Muscle of leg (tissue), 11 donors: ENCODE results near the gene CEPT1. TPM values are rescaled to one million over a fixed set of nuclear protein-coding genes. Genes with fewer than 3 reads are reported as not detected.

Source experiments
- DNase-seq: peaks from one replicate; pipeline ENCODE4 v3.0.0; 2013
- H3K27ac ChIP-seq: one replicate; pipeline ENCODE4 v1.5.1; 2013; ENCODE audit warnings: mild to moderate bottlenecking, low read length, control low read depth
- H3K27me3 ChIP-seq: one replicate; pipeline ENCODE4 v1.6.1; 2013; ENCODE audit warnings: low read length; ENCODE audit not compliant: control insufficient read depth, insufficient read depth
- H3K36me3 ChIP-seq: one replicate; pipeline ENCODE4 v1.6.1; 2013; ENCODE audit warnings: low read length; ENCODE audit not compliant: control insufficient read depth, insufficient read depth
- H3K4me1 ChIP-seq: one replicate; pipeline ENCODE4 v1.6.1; 2013; ENCODE audit warnings: low read length; ENCODE audit not compliant: control insufficient read depth, insufficient read depth
- H3K4me3 ChIP-seq: one replicate; pipeline ENCODE4 v1.5.1; 2013; ENCODE audit warnings: low read length, control low read depth
- H3K9me3 ChIP-seq: replicated peaks from 2 replicates; pipeline ENCODE4 v1.6.1; 2013; ENCODE audit warnings: low read depth, low read length; ENCODE audit not compliant: control insufficient read depth
- WGBS: methylation state at CpG from one replicate; pipeline ENCODE4 v1.1.5; 2013; ENCODE audit warnings: missing lambda C conversion rate; ENCODE audit not compliant: insufficient coverage; 5-methylcytosine and 5-hydroxymethylcytosine counted together
- polyA plus RNA-seq, 8 donors: library from polyadenylated mRNA; unstranded; fragments of 120-200 nt; gene quantifications; one replicate each; pipeline versions ENCODE4 v1.2.1 to v1.2.3, GENCODE V29; 2013; ENCODE audit warnings: inconsistent platforms in 1 of 8, low replicate concordance in 1 of 8; ENCODE audit not compliant: insufficient read length in 8 of 8, insufficient read depth in 1 of 8
- total RNA-seq: library from RNA; stranded (reverse); fragments of 120-200 nt; gene quantifications from one replicate; pipeline ENCODE4 v1.2.4, GENCODE V29; 2013

Gene CEPT1
- total and polyA plus RNA-seq, 9 donors, result 17.7 to 26.2 (median 24.4) TPM

- no CpG with 5 or more reads among the region's 1 CpG for WGBS
- H3K4me3 ChIP-seq, result no peak overlapping the region
- DNase-seq, result no peak
- H3K36me3 ChIP-seq, result peaks cover 10% of the 10 kb centered on the region
- H3K27ac ChIP-seq, result no peak overlapping the region
- no peaks in the 10 kb centered on the region for H3K4me1 ChIP-seq
- no peaks in the 10 kb centered on the region for H3K9me3 ChIP-seq
- H3K27me3 ChIP-seq, result no peaks in the 10 kb centered on the region
Observed at GRCh38 chr1:111126354-111126753, 13.7 kb upstream of the CEPT1 start.

- Histone ChIP-seq H3K27me3 (no peaks in the 10 kb centered on the region), H3K27ac (no peak overlapping the region), H3K9me3 (no peaks in the 10 kb centered on the region), H3K4me1 (no peaks in the 10 kb centered on the region), H3K4me3 (no peak overlapping the region), H3K36me3 (peaks cover 10% of the 10 kb centered on the region)
- no CpG with 5 or more reads among the region's 3 CpGs for whole genome bisulfite sequencing
- peak; percentile 68 for DNase-seq
Observed at GRCh38 chr1:111127923-111128643, 11.9 kb upstream of the CEPT1 start.

GRCh38 chr1:111129376-111129775 lies 10.6 kb upstream of the CEPT1 start:
- DNase-seq, result no peak
- Histone ChIP-seq H3K27me3 (no peaks in the 10 kb centered on the region), H3K36me3 (peaks cover 10% of the 10 kb centered on the region), H3K9me3 (no peaks in the 10 kb centered on the region), H3K4me1 (no peaks in the 10 kb centered on the region), H3K27ac (no peak overlapping the region), H3K4me3 (no peak overlapping the region)
- WGBS, result no CpG with 5 or more reads among the region's 1 CpG

- Histone ChIP-seq H3K36me3 (peaks cover 8% of the 10 kb centered on the region), H3K4me1 (no peaks in the 10 kb centered on the region)
- 83% methylated on average over 4 of the region's 4 CpGs for WGBS
Observed at GRCh38 chr1:111131693-111132092, 8.3 kb upstream of the CEPT1 start.

GRCh38 chr1:111133866-111134265 lies 6.2 kb upstream of the CEPT1 start:
- WGBS, result no CpG with 5 or more reads among the region's 1 CpG
- Histone ChIP-seq H3K4me3 (no peak overlapping the region), H3K27ac (no peak overlapping the region), H3K27me3 (no peaks in the 10 kb centered on the region), H3K9me3 (no peaks in the 10 kb centered on the region), H3K4me1 (no peaks in the 10 kb centered on the region), H3K36me3 (peaks cover 6% of the 10 kb centered on the region)
- DNase-seq, result peak; percentile 16

More at GRCh38 chr1:111131693-111132092, 8.3 kb upstream of the CEPT1 start:
- Histone ChIP-seq H3K9me3 (no peaks in the 10 kb centered on the region), H3K27me3 (no peaks in the 10 kb centered on the region), H3K4me3 (no peak overlapping the region), H3K27ac (no peak overlapping the region)
- DNase-seq, result no peak

- Histone ChIP-seq H3K27ac (peak overlapping the region; percentile 96), H3K4me3 (peak overlapping the region; percentile 96), H3K4me1 (no peaks in the 10 kb centered on the region), H3K36me3 (peaks cover 3% of the 10 kb centered on the region), H3K9me3 (no peaks in the 10 kb centered on the region), H3K27me3 (no peaks in the 10 kb centered on the region)
- DNase-seq, result peak; percentile 70
- WGBS, result under 1% methylated on average over 22 of the region's 33 CpGs
Observed at GRCh38 chr1:111139324-111139955, 583 bp upstream of the CEPT1 start.

- Histone ChIP-seq H3K27me3 (no peaks in the 10 kb centered on the region), H3K36me3 (no peaks in the 10 kb centered on the region), H3K9me3 (no peaks in the 10 kb centered on the region), H3K4me1 (no peaks in the 10 kb centered on the region), H3K4me3 (peak overlapping the region; percentile 96), H3K27ac (peak overlapping the region; percentile 96)
- no peak for DNase-seq
- 1% methylated on average over 8 of the region's 9 CpGs for WGBS
Observed at GRCh38 chr1:111140680-111140967, 601 bp downstream of the CEPT1 start.

GRCh38 chr1:111141245-111142220 lies 1.5 kb downstream of the CEPT1 start:
- DNase-seq, result no peak
- peak overlapping the region; percentile 96 for H3K4me3 ChIP-seq
- H3K36me3 ChIP-seq, result no peaks in the 10 kb centered on the region
- H3K4me1 ChIP-seq, result no peaks in the 10 kb centered on the region
- no peak overlapping the region for H3K27ac ChIP-seq
- H3K9me3 ChIP-seq, result no peaks in the 10 kb centered on the region
- WGBS, result no CpG with 5 or more reads among the region's 5 CpGs
- no peaks in the 10 kb centered on the region for H3K27me3 ChIP-seq

GRCh38 chr1:111142356-111142975 lies 2.4 kb downstream of the CEPT1 start:
- no peak overlapping the region for H3K27ac ChIP-seq
- no peaks in the 10 kb centered on the region for H3K9me3 ChIP-seq
- H3K27me3 ChIP-seq, result no peaks in the 10 kb centered on the region
- H3K4me3 ChIP-seq, result no peak overlapping the region
- WGBS, result 60% methylated on average over 1 of the region's 5 CpGs
- no peaks in the 10 kb centered on the region for H3K36me3 ChIP-seq
- no peak for DNase-seq
- no peaks in the 10 kb centered on the region for H3K4me1 ChIP-seq

- no peak overlapping the region for H3K27ac ChIP-seq
- H3K4me3 ChIP-seq, result no peak overlapping the region
- no peaks in the 10 kb centered on the region for H3K9me3 ChIP-seq
- H3K4me1 ChIP-seq, result no peaks in the 10 kb centered on the region
- H3K27me3 ChIP-seq, result no peaks in the 10 kb centered on the region
- H3K36me3 ChIP-seq, result peaks cover 12% of the 10 kb centered on the region
- WGBS, result 83% methylated on average over 1 of the region's 2 CpGs
- DNase-seq, result no peak
Observed at GRCh38 chr1:111145542-111145941, 5.5 kb downstream of the CEPT1 start.
